HG03280 (cell line): ENCODE data around the gene TOR2A.
"Not testable (repeated sequence)": the region's sequence is repeated elsewhere in the genome, so short reads cannot be mapped to it uniquely, and the experiment has no call there.

Experiments used
- ATAC-seq: cut with Tn5 transposase; IDR thresholded peaks from one replicate; pipeline ENCODE4 v1.9.1; 2021; ENCODE audit warnings: mild to moderate bottlenecking, moderate library complexity; ENCODE audit not compliant: unreplicated experiment

The TOR2A gene

DNA sequence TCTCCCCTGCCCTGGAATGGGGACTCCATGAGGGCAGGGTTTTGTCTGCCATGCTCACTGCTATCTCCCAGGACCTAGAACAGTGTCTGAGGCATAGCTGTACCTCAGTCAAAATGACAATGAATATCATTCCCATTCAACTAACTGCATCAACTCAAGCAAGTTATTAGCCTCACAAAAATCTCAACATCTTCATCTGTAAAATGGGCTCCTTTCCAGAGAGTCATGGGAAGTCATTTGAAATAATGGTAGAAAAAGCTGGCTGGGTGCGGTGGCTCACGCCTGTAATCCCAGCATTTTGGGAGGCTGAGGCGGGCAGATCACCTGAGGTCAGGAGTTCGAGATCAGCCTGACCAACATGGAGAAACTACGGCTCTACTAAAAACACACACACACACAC, 34.0 kb upstream of the TOR2A start:
- ATAC-seq = no peak

DNA sequence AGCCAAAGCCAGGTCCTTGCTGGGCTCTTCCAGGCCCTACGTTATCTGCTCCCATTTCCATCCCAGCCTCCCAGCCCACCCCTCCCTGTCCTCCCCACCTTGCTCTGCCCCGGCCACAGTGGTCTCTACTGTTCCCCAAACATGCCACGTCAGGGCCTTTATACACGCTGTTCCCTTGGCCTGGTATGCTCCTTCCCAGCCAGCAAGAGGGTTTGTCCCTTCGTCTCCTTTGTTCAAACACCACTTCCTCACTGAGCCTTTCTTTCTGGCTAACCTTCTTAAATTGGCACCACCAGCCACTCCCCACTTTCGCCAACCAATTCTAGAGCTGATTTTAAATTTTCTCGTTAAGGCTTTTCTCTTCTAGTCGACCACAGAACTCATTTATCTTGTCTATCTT, 33.6 kb upstream of the TOR2A start:
- no peak for ATAC-seq

DNA sequence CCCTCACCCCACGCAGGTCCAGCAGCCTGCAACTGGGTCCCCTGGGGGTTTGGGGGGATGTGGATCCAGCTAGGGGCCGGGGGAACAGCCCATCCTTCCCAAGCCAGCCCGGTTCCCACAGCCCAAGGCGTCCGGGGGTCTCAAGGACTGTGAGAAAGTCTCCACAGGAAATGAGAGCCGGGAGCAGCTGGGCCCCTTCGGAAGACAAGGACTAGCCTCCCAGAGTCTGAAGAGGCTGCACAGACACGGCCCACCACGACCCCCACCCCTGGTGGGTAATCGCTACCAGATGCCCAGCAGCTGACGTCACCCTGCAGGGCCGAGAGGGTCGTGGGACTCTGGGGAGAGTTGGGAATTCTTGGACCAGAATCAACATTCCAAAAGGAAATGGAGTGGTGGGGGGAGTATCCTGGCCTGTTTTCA, 32.8 kb upstream of the TOR2A start:
- no peak for ATAC-seq

DNA sequence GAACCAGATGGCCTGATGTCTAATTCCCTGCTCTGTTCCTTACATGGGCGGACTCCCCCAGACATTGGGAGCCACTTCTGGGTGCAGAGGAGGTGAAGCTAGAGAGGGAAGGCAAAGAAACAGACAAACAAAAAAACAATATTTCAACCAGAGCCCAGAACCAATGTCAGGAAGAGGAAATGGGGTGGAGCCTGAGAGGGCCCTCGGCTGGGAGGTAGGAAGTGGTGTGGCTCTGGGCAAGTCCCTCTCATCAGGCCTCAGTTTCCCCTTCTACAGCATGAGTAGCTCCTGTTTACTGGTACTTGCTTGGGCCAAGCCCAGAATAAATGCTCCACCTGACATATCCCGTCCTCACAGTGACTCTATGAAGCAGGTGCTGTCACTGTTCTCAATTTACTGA, 32.3 kb upstream of the TOR2A start:
- no peak for ATAC-seq

DNA sequence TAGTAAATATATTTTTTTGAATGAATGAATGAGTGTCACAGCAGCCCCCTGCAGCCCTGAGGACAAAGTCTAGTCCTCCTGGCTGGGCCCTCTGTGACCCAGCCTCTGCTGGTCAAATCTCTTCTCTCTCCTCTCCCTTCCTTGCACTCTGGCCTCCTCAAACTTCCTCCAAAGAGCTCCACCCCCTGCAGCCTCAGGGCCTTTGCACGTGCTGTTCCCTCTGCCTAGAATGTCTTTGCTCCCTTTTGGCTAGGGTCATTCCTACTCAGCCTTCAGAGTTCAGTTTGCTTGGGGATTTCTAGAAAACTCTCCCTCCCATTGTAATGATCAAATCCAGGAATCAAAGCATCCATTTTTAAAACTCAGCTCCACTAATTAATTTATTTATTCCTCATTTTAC, 30.3 kb upstream of the TOR2A start:
- no peak for ATAC-seq

DNA sequence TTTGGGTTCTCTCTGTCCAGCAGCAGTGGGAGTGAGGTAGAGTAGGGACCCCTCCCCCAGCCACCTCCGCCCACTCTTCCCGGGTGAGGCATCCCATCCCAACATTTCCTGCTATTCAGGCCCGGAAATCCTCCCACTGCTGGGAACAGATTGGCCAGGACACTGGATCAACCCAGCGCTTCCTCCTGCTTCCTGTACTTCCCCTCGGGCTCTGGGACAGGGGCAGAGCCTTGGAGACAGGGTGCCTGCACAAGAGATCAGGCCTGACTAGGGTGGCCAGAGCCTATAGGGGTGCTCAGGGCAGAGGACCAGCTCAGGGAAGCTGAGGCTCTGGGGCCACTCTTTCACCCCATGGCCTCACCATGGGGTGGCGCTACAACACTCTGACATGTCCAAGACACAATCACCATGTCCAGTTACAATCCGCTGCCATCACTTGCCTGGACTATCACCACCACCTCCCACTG, 28.9 kb upstream of the TOR2A start:
- no peak for ATAC-seq

DNA sequence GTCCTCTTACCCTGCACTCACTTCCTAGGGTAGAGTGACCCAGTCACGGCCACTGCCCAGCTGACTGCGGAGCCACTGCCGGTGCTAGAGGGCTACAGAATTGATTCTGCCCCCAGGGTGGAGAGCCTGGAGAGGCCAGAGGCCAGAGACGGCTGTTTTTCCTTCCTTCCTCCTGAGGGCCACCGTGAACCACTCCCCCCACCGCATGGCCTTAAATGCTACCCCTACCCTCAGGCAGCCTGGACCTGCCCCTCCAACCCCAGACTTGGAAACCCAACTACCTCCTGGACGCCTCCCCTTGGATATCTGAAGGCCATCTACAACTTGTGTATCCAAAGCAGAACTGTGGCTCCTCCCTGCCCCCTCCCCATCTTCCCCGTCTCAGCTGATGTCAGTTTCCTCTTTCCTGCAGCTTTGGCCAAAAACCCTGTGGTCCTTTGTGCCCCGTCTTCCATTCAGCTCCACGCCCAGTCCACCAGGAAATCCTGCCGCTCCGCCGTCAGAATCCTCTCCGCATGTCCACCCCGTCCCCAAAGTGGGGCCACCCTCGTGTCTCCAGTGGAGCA, 27.1 kb upstream of the TOR2A start:
- no peak for ATAC-seq

DNA sequence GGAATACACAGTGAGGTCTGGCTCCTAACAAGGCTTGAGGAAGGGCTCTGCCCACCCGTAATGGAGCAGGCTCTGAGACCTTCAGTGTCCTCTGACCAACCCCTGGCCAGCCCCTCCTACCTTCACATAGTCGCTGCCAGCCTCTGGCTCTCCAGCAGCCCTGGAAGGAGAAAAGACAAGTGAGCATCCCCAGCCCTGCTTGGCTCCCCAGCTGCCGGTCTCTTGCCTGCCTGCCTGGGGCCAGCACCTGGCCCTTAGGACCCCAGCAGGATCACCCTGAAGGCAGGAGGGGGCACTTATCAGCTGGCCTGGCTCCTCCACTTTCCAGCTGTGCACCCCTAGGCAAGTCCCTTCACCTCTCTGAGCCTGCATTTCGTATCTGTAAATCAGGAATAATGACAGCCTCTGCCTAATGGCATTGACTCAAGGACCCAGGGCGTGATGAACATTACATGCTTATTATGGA, 26.4 kb upstream of the TOR2A start:
- no peak for ATAC-seq

DNA sequence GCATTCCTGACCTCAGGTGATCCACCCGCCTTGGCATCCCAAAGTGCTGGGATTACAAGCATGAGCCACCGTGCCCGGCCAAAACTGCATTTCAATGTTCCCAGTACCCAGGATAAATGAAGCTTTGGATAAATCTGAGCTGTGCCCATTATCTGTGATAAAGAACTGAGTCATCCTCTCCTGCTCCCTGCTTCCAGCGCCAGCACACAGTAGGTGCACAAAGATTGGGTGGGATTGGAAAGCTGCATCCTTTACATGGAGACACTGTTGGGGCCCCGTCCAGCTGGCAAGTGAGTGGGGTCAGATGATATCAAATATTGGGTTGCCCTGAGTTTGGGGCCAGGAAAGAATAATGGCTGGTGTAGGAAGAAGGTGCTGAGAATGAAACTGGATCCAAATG, 26.0 kb upstream of the TOR2A start:
- no peak for ATAC-seq

DNA sequence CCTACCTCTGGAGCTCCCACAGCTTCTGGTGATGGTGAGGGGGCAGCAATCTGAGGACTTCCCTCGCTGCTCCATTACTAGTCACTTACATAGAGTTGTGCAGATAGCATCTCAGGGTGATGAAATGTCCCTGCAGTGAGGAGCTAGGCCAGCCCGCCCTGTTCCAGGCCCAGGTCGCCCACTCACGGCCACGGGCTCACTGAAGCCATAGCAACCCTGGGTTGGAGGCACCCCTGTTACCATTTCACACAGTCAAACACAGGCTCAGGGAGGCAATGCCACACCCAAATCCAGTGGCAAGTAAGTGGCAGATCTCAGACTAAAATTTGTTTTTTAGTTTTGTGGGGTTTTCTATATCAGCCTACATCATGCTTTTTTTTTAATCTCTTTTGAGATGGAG, 23.7 kb upstream of the TOR2A start:
- no peak for ATAC-seq

DNA sequence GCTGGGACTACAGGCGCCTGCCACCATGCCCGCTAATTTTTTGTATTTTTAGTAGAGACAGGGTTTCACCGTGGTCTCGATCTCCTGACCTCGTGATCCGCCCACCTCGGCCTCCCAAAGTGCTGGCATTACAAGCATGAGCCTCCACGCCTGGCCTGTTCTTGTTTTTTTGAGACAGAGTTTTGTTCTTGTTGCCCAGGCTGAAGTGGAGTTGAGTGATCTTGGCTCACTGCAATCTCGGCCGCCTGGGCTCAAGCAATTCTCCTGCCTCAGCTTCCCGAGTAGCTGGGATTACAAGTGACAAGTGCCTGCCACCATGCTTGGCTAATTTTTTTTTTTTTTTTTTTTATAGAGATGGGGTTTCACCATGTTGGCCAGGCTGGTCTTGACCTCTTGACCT, 21.7 kb upstream of the TOR2A start:
- not testable (repeated sequence) for ATAC-seq

DNA sequence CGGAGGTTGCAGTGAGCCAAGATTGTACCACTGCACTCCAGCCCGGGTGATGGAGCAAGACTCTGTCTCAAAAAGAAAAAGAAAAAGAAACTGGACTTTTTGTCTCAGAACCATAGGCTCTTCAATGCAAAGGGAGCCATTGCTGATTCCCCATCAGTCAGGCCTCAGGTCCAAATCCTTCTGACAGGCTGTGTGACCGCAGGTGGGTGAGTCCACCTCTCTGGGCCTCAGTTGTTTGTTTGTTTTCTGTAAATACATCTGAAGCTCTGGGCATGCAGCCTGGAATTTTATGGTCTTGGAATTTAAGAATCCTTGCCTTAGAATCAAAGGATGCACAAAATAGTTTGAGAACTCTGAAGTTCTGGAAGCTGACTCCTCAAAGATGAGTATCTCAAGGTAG, 21.1 kb upstream of the TOR2A start:
- no peak for ATAC-seq

DNA sequence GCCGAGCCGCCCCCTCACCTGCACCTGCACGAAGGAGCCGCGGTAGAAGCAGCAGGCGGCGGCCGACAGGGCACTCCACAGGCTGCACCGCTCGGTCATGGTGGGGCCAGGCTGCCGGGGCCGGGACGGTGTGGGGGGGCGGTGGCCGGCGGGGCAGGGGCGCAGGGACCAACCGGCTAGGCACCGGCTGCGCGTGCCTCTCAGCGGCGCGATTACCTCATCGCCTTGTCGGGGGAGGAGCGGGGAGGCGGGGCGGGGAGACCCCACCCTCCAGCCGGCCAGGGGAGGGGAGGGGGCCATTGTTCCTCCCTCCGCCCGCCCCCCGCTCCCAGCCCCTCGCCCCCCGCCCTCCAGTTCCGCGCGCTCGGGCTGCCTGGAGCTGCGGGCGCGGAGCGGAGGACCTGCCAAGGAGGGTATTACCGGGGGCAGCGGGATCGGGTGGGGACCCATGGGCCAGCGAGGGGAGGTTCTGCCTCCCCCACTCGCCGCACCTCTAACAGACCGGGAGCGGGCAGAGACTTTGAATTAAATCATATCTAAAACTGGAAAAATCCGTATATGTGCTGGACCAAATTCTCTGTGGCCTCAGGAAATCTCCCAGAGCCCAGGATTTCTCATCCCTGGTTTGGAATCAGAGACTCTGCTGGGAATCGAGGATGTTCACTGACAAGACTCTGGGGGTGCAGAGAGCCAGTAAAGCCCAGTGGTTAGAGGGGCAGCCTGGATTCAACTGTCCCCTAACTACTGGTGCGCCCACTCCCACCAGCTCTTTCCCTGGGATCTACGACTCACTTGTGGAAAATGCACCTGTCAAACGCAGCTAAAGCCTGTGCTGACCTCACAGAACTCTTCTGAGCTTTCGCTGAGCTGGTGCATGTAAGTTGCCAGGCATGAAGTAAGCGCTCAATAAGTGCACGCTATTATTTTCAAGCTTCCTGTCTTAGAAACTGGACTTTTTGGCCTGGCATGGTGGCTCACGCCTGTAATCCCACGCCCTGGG, 20.3 kb upstream of the TOR2A start:
- no peak for ATAC-seq

DNA sequence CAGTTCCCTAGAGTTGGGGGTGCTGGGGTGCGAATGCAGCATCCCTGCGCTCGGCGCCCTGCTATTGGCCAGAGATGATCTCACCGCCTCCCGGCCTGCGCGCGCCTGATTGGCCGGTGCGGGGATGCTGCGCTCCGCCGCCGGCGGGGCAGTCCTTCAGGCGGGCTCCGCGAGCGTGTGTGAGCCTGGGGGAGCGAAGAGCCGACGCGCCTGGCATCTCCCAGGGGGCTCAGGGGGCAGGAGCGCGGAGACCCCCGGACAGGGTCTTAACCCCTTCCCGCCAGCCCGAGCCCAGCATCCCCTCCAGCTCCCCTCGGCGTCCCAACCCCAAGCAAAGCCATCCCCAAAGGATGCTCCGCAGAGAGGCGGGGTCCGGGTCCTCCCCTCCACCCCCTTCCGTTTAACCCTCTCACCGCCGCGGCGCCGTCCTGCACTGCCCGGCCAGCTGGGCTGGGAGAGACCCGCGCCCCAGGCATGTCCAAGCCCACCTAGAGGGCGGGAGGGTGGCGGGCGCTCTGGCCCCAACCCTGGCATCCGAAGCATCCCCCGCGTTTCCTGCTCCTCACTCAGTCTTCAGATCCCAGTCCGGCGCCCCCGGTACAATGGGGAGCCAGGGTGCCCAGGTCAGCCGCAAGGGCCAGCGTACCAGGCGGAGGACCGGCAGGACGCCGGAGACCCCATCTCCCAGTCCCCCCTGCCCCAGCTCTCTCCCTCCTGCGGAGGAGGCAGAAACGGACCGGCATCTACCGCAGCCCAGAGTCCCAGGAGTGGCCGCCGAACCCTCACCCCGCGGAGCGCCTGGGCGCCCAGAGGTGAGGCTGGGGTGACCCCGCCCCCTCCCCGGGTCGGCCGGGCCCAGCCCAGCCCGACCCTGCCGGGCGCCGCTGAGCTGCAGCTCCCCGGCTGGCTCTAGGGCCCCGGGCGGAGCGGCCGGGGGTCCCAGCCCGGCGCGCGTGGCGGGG, 19.3 kb upstream of the TOR2A start:
- no peak for ATAC-seq

DNA sequence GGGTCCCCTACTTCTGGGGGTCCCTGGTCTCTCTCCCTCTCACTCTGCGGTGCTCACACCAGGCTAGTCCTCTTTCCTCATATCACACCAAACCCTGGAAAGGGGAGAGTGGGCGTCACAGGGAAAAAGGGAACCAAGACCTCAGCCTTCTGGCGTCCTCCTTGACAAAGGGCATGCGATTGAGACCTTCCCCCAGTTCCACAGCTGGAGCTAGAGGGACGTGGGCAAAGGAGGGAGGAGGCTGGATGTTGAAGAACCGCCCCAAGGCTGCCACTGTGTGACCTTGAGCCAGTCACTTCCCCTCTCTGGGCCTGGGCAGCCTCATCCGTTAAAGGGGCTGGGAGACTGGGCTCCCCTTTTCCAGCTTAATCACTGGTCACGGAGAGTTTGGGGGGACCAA, 18.5 kb upstream of the TOR2A start:
- ATAC-seq = no peak

DNA sequence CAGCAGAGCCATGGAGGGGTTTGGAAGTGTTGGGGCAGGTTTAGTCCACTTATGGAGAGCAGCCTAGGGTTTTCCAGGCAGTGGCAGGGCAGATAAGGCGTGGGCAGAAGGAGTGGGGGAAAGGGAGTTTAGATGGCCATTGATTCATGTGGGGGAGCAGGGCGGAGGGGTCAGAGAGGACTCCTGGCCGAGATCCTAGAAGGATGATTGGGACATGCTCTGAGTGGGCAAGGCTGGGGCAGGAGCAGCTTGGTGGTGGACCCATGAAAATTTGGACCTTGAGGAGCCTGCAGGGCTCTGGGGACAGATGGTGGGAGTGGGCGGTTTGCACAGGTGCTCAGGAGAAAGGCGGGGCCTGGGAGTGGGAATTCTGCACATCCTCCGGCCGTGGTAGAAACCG, 18.1 kb upstream of the TOR2A start:
- no peak for ATAC-seq

DNA sequence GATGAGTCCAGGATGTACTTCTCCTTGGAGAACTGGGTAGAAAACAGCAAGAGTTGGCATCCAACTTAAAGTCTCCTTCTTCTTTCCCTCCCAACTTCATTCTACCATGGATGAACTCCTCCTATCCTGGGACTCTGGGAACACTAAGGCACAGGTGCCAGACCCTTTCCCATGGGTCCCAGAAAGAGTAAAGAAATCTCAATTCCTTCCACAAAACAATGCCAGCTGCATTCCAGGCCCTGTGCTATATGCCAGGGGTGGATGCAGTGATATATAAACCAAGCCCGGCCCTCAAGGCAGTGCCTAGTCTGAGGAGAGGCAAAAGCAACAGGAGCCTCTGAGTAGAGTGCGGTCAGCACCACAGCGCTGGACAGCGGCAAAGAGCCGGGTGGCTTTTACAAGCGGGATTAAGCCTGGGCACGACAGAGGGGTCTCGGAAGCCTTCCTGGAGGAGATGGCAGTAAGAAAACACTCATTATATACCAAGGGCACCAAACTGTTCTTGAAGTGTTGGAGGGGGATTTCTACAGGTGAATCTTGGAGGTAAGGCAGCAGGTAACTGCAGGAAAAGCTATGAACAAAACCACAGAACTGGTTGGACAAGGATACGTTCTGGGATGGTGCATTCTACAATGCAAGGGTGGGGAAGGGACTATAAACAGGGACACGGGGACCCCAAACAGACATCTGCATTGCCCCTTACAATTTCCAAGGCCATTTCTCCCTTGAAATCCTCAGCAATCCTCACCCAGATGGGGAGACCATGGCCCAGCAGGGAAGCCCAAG, 16.4 kb upstream of the TOR2A start:
- ATAC-seq = no peak

DNA sequence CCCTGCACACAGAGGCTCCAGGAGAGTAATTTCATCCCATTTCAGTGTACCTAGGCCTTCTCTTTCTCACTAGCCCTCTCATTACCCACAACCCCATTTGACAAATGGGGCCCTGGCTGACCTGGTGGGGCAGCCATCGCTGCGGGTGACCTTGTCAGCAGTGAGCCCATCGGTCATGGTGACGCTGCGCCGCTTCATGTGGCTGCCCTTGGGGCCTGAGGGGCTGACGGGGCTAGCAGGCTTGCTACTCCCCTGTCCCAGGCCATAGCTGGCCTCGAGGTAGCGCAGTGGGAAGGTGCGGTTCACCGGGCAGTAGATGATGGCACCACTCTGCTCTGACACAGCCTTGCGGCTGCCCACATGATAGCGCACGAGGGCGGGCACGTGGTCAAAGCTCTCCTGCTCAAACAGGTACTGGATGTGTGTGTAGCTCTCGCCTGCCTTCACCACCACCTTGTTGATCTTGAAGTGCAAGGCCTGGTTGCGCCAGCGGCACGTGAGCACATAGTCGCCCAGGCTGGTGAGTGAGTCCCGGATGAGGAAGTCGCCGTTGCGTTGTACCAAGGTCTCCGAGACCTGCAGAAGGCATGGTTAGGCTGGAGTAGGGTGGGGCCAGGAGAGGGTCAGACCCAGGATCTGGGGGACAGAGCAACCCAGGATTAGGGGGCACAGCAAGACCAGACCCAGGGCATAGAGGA, 14.1 kb upstream of the TOR2A start:
- ATAC-seq = no peak

DNA sequence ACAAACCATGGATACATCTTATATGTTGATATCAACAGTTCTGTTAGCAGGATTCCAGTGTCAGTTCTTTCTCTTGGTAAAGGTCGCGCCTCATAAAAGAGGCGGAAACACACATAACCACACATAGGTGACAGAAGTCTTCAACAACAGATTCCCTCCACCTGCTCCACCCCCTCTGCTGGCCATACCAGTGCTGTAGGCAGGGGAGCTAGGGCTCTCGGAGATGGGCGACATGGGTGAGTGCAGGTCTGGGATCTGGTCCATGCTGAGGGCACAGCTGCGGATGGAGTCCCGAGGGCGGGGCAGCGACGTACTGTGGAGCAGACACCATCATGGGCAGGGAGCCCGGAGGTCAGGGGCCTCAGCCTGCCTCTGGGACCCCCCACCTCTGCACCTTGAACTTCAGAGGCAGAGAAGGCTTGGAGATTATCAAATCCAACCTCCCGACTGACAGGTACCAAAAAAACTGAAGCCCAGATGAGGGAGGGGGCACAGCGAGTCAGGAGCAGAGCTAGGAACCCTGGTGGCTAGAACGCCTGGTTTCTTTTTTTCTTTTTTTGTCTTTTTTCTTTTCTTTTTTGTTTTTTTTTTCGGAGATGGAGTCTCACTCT, 12.0 kb upstream of the TOR2A start:
- ATAC-seq = no peak
